ENCODE data around the gene THUMPD3. TPM values are rescaled to one million over a fixed set of nuclear protein-coding genes. Genes with fewer than 3 reads are reported as not detected.

THUMPD3 gene
- total RNA-seq, 6 donors from 2014 or later = 21.9 to 41.9 (median 31.0) TPM

- 55 to 83% methylated on average over 3 of the region's 3 CpGs for WGBS, 2 donors
- ATAC-seq (ENCODE audit: low FRiP score in 2 of 2) (peak in 1 of 2 donors; percentile 55), DNase-seq (no peak)
- Histone ChIP-seq H3K9me3 (no peaks in the 10 kb centered on the region), H3K4me1 (no peaks in the 10 kb centered on the region), H3K4me3 (no peak overlapping the region), H3K36me3 (peaks cover 18 to 90% (median 27%) of the 10 kb centered on the region in 4 donors), H3K27ac (no peak overlapping the region), H3K27me3 (no peaks in the 10 kb centered on the region)
- TF ChIP-seq EP300 (IDR thresholded peaks at IDR 0.05) (no peak), CTCF (IDR thresholded peaks at IDR 0.05) (no peak), POLR2AphosphoS5 (IDR thresholded peaks at IDR 0.05) (no peak), POLR2A (IDR thresholded peaks at IDR 0.05) (no peak)
Observed at GRCh38 chr3:9380014-9380413, 17.2 kb downstream of the THUMPD3 start.

- Histone ChIP-seq H3K36me3 (peaks cover 24 to 90% (median 46%) of the 10 kb centered on the region in 4 donors), H3K4me3 (no peak overlapping the region), H3K27me3 (no peaks in the 10 kb centered on the region), H3K9me3 (no peaks in the 10 kb centered on the region), H3K27ac (no peak overlapping the region), H3K4me1 (peaks cover 0 to 6% (median 0%) of the 10 kb centered on the region in 4 donors)
- TF ChIP-seq EP300 (IDR thresholded peaks at IDR 0.05) (no peak), POLR2AphosphoS5 (IDR thresholded peaks at IDR 0.05) (no peak), CTCF (IDR thresholded peaks at IDR 0.05) (no peak), POLR2A (IDR thresholded peaks at IDR 0.05) (no peak)
- 82 to 89% methylated on average over 13 of the region's 13 CpGs for WGBS, 2 donors
- ATAC-seq (ENCODE audit: low FRiP score in 2 of 2) (no peak), DNase-seq (no peak)
Observed at GRCh38 chr3:9384141-9384828, 21.4 kb downstream of the THUMPD3 start.

GRCh38 chr3:9385187-9386077, 22.6 kb downstream of the THUMPD3 start:
- Histone ChIP-seq H3K36me3 (peaks cover 29 to 96% (median 55%) of the 10 kb centered on the region in 4 donors), H3K27ac (no peak overlapping the region), H3K9me3 (no peaks in the 10 kb centered on the region), H3K4me1 (peaks cover 0 to 8% (median 0%) of the 10 kb centered on the region in 4 donors), H3K4me3 (no peak overlapping the region), H3K27me3 (no peaks in the 10 kb centered on the region)
- no peak for ATAC-seq (ENCODE audit: low FRiP score in 2 of 2)
- WGBS, 2 donors = 91 to 95% methylated on average over 2 of the region's 2 CpGs
- DNase-seq = no peak
- no peak for TF ChIP-seq EP300 (IDR thresholded peaks at IDR 0.05)

GRCh38 chr3:9386078-9386459, 23.2 kb downstream of the THUMPD3 start:
- H3K27ac ChIP-seq = no peak overlapping the region
- no peaks in the 10 kb centered on the region for H3K27me3 ChIP-seq
- DNase-seq (no peak), ATAC-seq (ENCODE audit: low FRiP score in 2 of 2) (no peak)
- TF ChIP-seq POLR2A (IDR thresholded peaks at IDR 0.05) = no peak
- no peak for TF ChIP-seq POLR2AphosphoS5 (IDR thresholded peaks at IDR 0.05)
- TF ChIP-seq CTCF (IDR thresholded peaks at IDR 0.05) = no peak
- TF ChIP-seq EP300 (IDR thresholded peaks at IDR 0.05) = no peak
- peaks cover 0 to 8% (median 3%) of the 10 kb centered on the region in 4 donors for H3K4me1 ChIP-seq
- H3K4me3 ChIP-seq = no peak overlapping the region
- no peaks in the 10 kb centered on the region for H3K9me3 ChIP-seq
- 64 to 66% methylated on average over 3 of the region's 3 CpGs for WGBS, 2 donors
- H3K36me3 ChIP-seq = peaks cover 35 to 96% (median 60%) of the 10 kb centered on the region in 4 donors

All from upper lobe of left lung (tissue), 6 donors.